ENCODE data around the gene EVI2B.

Gene EVI2B

DNA sequence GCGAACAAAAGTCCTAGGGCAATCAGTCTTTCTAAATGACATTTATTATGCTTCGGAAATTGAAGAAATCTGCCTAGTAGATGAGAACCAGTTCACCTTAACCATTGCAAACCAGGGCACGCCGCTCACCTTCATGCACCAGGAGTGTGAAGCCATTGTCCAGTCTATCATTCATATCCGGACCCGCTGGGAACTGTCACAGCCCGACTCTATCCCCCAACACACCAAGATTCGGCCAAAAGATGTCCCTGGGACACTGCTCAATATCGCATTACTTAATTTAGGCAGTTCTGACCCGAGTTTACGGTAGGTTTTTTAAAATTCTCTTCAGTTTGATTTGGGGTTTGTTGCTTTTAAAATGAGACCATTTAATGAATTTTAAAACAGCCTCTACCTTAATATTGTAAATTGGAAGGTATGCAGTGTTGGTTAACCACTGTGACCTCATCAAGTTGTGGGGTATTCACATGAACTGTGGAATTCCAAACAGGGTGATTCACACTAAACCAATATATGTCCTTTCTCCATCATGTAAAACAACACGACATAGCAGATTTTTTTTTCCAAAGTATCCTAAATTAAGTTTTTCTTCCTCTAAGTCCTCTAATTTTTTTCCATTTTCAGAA, 13.8 kb upstream of the EVI2B start:
- TF ChIP-seq TCF12 (IDR thresholded peaks at IDR 0.05; ENCODE audit: low read depth), result no peak
- no peak for TF ChIP-seq CREB1 (IDR thresholded peaks at IDR 0.05; ENCODE audit: low read depth)
- no peak for TF ChIP-seq REST (IDR thresholded peaks at IDR 0.05; ENCODE audit: low read depth)
- no peak for TF ChIP-seq TAF1 (IDR thresholded peaks at IDR 0.05; ENCODE audit: low read depth)
- TF ChIP-seq EGR1 (IDR thresholded peaks at IDR 0.05), result no peak
- TF ChIP-seq, protein P1, sequence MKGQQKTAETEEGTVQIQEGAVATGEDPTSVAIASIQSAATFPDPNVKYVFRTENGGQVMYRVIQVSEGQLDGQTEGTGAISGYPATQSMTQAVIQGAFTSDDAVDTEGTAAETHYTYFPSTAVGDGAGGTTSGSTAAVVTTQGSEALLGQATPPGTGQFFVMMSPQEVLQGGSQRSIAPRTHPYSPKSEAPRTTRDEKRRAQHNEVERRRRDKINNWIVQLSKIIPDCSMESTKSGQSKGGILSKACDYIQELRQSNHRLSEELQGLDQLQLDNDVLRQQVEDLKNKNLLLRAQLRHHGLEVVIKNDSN (IDR thresholded peaks at IDR 0.05), result no peak
- no peak for TF ChIP-seq FOXM1 (IDR thresholded peaks at IDR 0.05; ENCODE audit: borderline replicate concordance, low read depth)
- no peak for TF ChIP-seq TEAD4 (IDR thresholded peaks at IDR 0.05)
- TF ChIP-seq NFIC (IDR thresholded peaks at IDR 0.05), result no peak
- no peak for TF ChIP-seq ZBTB7A (IDR thresholded peaks at IDR 0.05; ENCODE audit: low read depth)
- TF ChIP-seq CEBPB (IDR thresholded peaks at IDR 0.05), result no peak
- no peak for TF ChIP-seq EP300 (IDR thresholded peaks at IDR 0.05; ENCODE audit: borderline replicate concordance)
- no peak for TF ChIP-seq MAX (IDR thresholded peaks at IDR 0.05)
- TF ChIP-seq YY1 (IDR thresholded peaks at IDR 0.05; ENCODE audit: low read depth), result no peak
- no peak for TF ChIP-seq RAD21 (IDR thresholded peaks at IDR 0.05; ENCODE audit: low read depth)

- TF ChIP-seq YY1 (IDR thresholded peaks at IDR 0.05; ENCODE audit: low read depth) (no peak), RAD21 (IDR thresholded peaks at IDR 0.05; ENCODE audit: low read depth) (no peak), FOXM1 (IDR thresholded peaks at IDR 0.05; ENCODE audit: borderline replicate concordance, low read depth) (no peak), ZBTB7A (IDR thresholded peaks at IDR 0.05; ENCODE audit: low read depth) (no peak), CREB1 (IDR thresholded peaks at IDR 0.05; ENCODE audit: low read depth) (no peak), NFIC (IDR thresholded peaks at IDR 0.05) (no peak), MAX (IDR thresholded peaks at IDR 0.05) (no peak)
- TF ChIP-seq, protein P1 (IDR thresholded peaks at IDR 0.05), result no peak
Measured at GRCh38 chr17:31323551-31323950, 9.7 kb upstream of the EVI2B start.

- TF ChIP-seq, protein P1 (IDR thresholded peaks at IDR 0.05), result no peak
- TF ChIP-seq EGR1 (IDR thresholded peaks at IDR 0.05), result no peak
- TF ChIP-seq EP300 (IDR thresholded peaks at IDR 0.05; ENCODE audit: borderline replicate concordance), result no peak
Measured at GRCh38 chr17:31321966-31322365, 8.1 kb upstream of the EVI2B start.

- TF ChIP-seq FOXM1 (IDR thresholded peaks at IDR 0.05; ENCODE audit: borderline replicate concordance, low read depth) (no peak), TCF12 (IDR thresholded peaks at IDR 0.05; ENCODE audit: low read depth) (no peak), TEAD4 (IDR thresholded peaks at IDR 0.05) (no peak), ZBTB7A (IDR thresholded peaks at IDR 0.05; ENCODE audit: low read depth) (no peak), RAD21 (IDR thresholded peaks at IDR 0.05; ENCODE audit: low read depth) (no peak), YY1 (IDR thresholded peaks at IDR 0.05; ENCODE audit: low read depth) (no peak), MAX (IDR thresholded peaks at IDR 0.05) (no peak), EGR1 (IDR thresholded peaks at IDR 0.05) (no peak), CEBPB (IDR thresholded peaks at IDR 0.05) (no peak), CREB1 (IDR thresholded peaks at IDR 0.05; ENCODE audit: low read depth) (no peak), TAF1 (IDR thresholded peaks at IDR 0.05; ENCODE audit: low read depth) (no peak), REST (IDR thresholded peaks at IDR 0.05; ENCODE audit: low read depth) (no peak), EP300 (IDR thresholded peaks at IDR 0.05; ENCODE audit: borderline replicate concordance) (no peak), NFIC (IDR thresholded peaks at IDR 0.05) (no peak)
- TF ChIP-seq, protein P1 (IDR thresholded peaks at IDR 0.05), result no peak
Measured at GRCh38 chr17:31321481-31321880, 7.6 kb upstream of the EVI2B start, which contains the start of gene EVI2A. Gene EVI2A, minus strand, starts transcription at chr17:31321622. Its CDS starts 2,609 bp downstream, at chr17:31319013.

DNA sequence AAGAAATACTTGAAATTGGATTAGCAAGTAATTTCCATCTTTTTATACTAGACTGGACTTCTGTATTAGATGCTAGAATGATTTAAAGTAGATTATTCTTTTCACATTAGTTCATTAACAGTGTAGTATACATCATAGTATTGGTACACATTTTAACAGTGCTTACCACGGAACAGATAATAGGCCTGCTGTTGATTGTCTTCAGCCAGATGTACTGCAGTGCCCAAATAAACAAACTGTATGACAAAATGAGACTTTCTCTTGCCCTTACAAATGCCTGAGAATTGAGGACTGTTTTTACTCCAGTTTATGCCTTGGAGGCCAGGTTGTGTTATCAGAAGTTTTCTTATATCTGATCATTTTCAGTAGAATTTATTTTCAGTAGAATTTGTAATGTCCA, 6.9 kb upstream of the EVI2B start:
- TF ChIP-seq FOXM1 (IDR thresholded peaks at IDR 0.05; ENCODE audit: borderline replicate concordance, low read depth), result no peak
- TF ChIP-seq EGR1 (IDR thresholded peaks at IDR 0.05), result no peak
- no peak for TF ChIP-seq TAF1 (IDR thresholded peaks at IDR 0.05; ENCODE audit: low read depth)
- TF ChIP-seq TEAD4 (IDR thresholded peaks at IDR 0.05), result no peak
- TF ChIP-seq NFIC (IDR thresholded peaks at IDR 0.05), result no peak
- no peak for TF ChIP-seq ZBTB7A (IDR thresholded peaks at IDR 0.05; ENCODE audit: low read depth)
- TF ChIP-seq RAD21 (IDR thresholded peaks at IDR 0.05; ENCODE audit: low read depth), result no peak
- TF ChIP-seq YY1 (IDR thresholded peaks at IDR 0.05; ENCODE audit: low read depth), result no peak
- no peak for TF ChIP-seq MAX (IDR thresholded peaks at IDR 0.05)
- no peak for TF ChIP-seq TCF12 (IDR thresholded peaks at IDR 0.05; ENCODE audit: low read depth)
- TF ChIP-seq, protein P1 (IDR thresholded peaks at IDR 0.05), result no peak
- TF ChIP-seq CREB1 (IDR thresholded peaks at IDR 0.05; ENCODE audit: low read depth), result no peak
- TF ChIP-seq EP300 (IDR thresholded peaks at IDR 0.05; ENCODE audit: borderline replicate concordance), result no peak
